HepG2 (cell line): ENCODE data around the gene EOGT. TPM values are rescaled to one million over a fixed set of nuclear protein-coding genes. Genes with fewer than 3 reads are reported as not detected.

ENCODE experiments used
- BATF2 ChIP-seq: sonication (generic); formaldehyde crosslinking; IDR thresholded peaks from 2 replicates; pipeline ENCODE4 v1.8.0; 2022; ENCODE audit warnings: mild to moderate bottlenecking, missing genetic modification reagents, moderate library complexity
- CENPX ChIP-seq: sonication (generic); formaldehyde crosslinking; IDR thresholded peaks from 2 replicates; pipeline ENCODE4 v1.9.0; 2021; ENCODE audit warnings: mild to moderate bottlenecking, missing genetic modification reagents, moderate library complexity
- GMEB2 ChIP-seq: IDR thresholded peaks from 2 replicates; pipeline ENCODE4 v1.6.1; 2016; ENCODE audit warnings: missing biosample characterization, missing genetic modification reagents, low read depth
- KLF9 ChIP-seq: IDR thresholded peaks from 2 replicates; pipeline ENCODE4 v1.6.1; 2016; ENCODE audit warnings: low read depth
- RBM39 ChIP-seq: fragments of 200-400 bp; formaldehyde crosslinking; IDR thresholded peaks from one replicate; pipeline ENCODE4 v1.6.1; 2018; ENCODE audit warnings: antibody characterized with exemption, mild to moderate bottlenecking, low read depth, low read length; ENCODE audit not compliant: poor library complexity, severe bottlenecking
- SKI ChIP-seq: fragments of 450-650 bp; IDR thresholded peaks from one replicate; pipeline ENCODE4 v1.6.1; 2018; ENCODE audit warnings: mild to moderate bottlenecking; ENCODE audit not compliant: partially characterized antibody
- TCF12 ChIP-seq, 2 experiments: fragments of 450-650 bp in 1 of 2; sonication (generic) in 1 of 2; formaldehyde crosslinking in 1 of 2; IDR thresholded peaks; 2 replicates each; pipeline versions ENCODE4 v1.6.1 to v1.8.0; 2017 to 2022; ENCODE audit warnings: antibody characterized with exemption in 1 of 2, mild to moderate bottlenecking in 1 of 2, missing genetic modification reagents in 1 of 2, moderate library complexity in 1 of 2
- YEATS4 ChIP-seq: sonication (generic); formaldehyde crosslinking; IDR thresholded peaks from 2 replicates; pipeline ENCODE4 v1.4.0; 2020; ENCODE audit warnings: missing genetic modification reagents, borderline replicate concordance
- ZBTB7A ChIP-seq: sonication (generic); formaldehyde crosslinking; IDR thresholded peaks from 2 replicates; pipeline ENCODE4 v1.8.0; 2022; ENCODE audit warnings: mild to moderate bottlenecking, missing genetic modification reagents
- ZNF280D ChIP-seq: sonication (generic); formaldehyde crosslinking; IDR thresholded peaks from 2 replicates; pipeline ENCODE4 v1.5.1; 2020; ENCODE audit warnings: mild to moderate bottlenecking, missing genetic modification reagents
- ZNF350 ChIP-seq: sonication (generic); formaldehyde crosslinking; IDR thresholded peaks from 2 replicates; pipeline ENCODE4 v1.4.0; 2020; ENCODE audit warnings: mild to moderate bottlenecking, low read depth, missing genetic modification reagents, borderline replicate concordance
- ZNF550 ChIP-seq: sonication (generic); formaldehyde crosslinking; IDR thresholded peaks from 2 replicates; pipeline ENCODE4 v1.4.0; 2020; ENCODE audit warnings: mild to moderate bottlenecking, missing genetic modification reagents, borderline replicate concordance
- ZNF589 ChIP-seq: sonication (generic); formaldehyde crosslinking; conservative IDR thresholded peaks from 2 replicates; pipeline ENCODE4 v1.8.0; 2022; ENCODE audit warnings: mild to moderate bottlenecking, moderate library complexity, missing genetic modification reagents
- polyA plus RNA-seq, 8 experiments: library from polyadenylated mRNA; depleted of rRNA in 3 of 8; stranded (reverse) in 7 of 8; unstranded in 1 of 8; fragments of >200 nt; fragmentation: Illumina TruSeq in 4 of 8; extraction: Trizol in 4 of 8; gene quantifications; 2 replicates each; pipeline versions ENCODE4 v1.2.1 to v1.2.3, GENCODE V29; 2011 to 2016; ENCODE audit warnings: low read depth in 4 of 8, missing spikeins in 1 of 8, mixed read lengths in 1 of 8; ENCODE audit not compliant: insufficient read depth in 1 of 8
- total RNA-seq, 5 experiments: library from RNA; depleted of rRNA; stranded (reverse); fragments of >200 nt; fragmentation: Illumina TruSeq; extraction: Trizol; gene quantifications; 2 replicates each; pipeline ENCODE4 v1.2.3, GENCODE V29; 2016; ENCODE audit warnings: low read depth in 1 of 5
- TF ChIP-seq, protein P1 (sequence below), 2 experiments: sonication (generic) in 1 of 2; formaldehyde crosslinking in 1 of 2; IDR thresholded peaks; 2 replicates each; pipeline versions ENCODE4 v1.5.1 to v1.6.1; 2011 to 2020; ENCODE audit warnings: borderline replicate concordance in 1 of 2, low read depth in 1 of 2, low read length in 1 of 2, mild to moderate bottlenecking in 1 of 2, missing genetic modification reagents in 1 of 2, moderate library complexity in 1 of 2

EOGT gene
- total and polyA plus RNA-seq, 2 of the 13 experiments (the other 11 are each of a cell fraction or from before 2014, with no cell fraction given): 4.5 to 18.6 TPM

GRCh38 chr3:69013253-69014021 lies at the start of gene EOGT (continued):
- TF ChIP-seq ZNF280D: no peak
- no peak; the same call in 1 of the 2 replicates for TF ChIP-seq BATF2
- no peak for TF ChIP-seq CENPX
- no peak for TF ChIP-seq KLF9 (CRISPR knock-in tag)
- TF ChIP-seq GMEB2 (CRISPR knock-in tag): no peak
- no peak for TF ChIP-seq RBM39
- TF ChIP-seq YEATS4: peak; percentile 81
- TF ChIP-seq SKI: peak; percentile 51
- no peak for TF ChIP-seq TCF12 (IDR thresholded peaks at IDR 0.05)
- TF ChIP-seq TCF12 (CRISPR knock-in tag; IDR thresholded peaks at IDR 0.05): peak; percentile 81
- TF ChIP-seq ZNF350 (CRISPR knock-in tag): no peak; the same call in 1 of the 2 replicates
- TF ChIP-seq, protein P1, sequence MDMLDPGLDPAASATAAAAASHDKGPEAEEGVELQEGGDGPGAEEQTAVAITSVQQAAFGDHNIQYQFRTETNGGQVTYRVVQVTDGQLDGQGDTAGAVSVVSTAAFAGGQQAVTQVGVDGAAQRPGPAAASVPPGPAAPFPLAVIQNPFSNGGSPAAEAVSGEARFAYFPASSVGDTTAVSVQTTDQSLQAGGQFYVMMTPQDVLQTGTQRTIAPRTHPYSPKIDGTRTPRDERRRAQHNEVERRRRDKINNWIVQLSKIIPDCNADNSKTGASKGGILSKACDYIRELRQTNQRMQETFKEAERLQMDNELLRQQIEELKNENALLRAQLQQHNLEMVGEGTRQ (IDR thresholded peaks at IDR 0.05; ENCODE audit: low read depth, low read length): peak; percentile 32; the same call in 1 of the 2 replicates
- TF ChIP-seq, protein P1 (CRISPR knock-in tag; IDR thresholded peaks at IDR 0.05; ENCODE audit: borderline replicate concordance): 0 out of 2 replicates have a peak, but pooled peaks have one; percentile 18
- TF ChIP-seq ZBTB7A: no peak
- TF ChIP-seq ZNF550: no peak
- TF ChIP-seq ZNF589 (CRISPR knock-in tag): 0 out of 2 replicates have a peak, but pooled peaks have one; percentile 22
